Pancreas (tissue), 10 donors: Measurements from ENCODE around the gene USP10. TPM values are rescaled to one million over a fixed set of nuclear protein-coding genes. Genes with fewer than 3 reads are reported as not detected.

Experiments used
- ATAC-seq, 4 donors: fragments of 200-7000 bp; cut with Tn5 transposase; one replicate each; pipeline versions ENCODE4 v1.8.0 to v1.9.1; 2020; ENCODE audit warnings: mild to moderate bottlenecking in 4 of 4, moderate library complexity in 4 of 4
- DNase-seq, 6 donors: peaks; one replicate each; pipeline ENCODE4 v3.0.0-alpha.2; 2020
- FAIRE-seq: peaks from 2 replicates; lab custom pipeline; 2012; peaks lifted over from hg19 to GRCh38; lab: Jason Lieb, UNC
- H3K27ac ChIP-seq, 4 donors: fragments of 200-600 bp; sonication (generic); 1 replicate in 3 of 4; 2 replicates in 1 of 4; pipeline versions ENCODE4 v1.5.0 to v1.8.0; 2020
- H3K27me3 ChIP-seq, 4 donors: fragments of 200-600 bp; one replicate each; pipeline ENCODE4 v1.8.0; 2021
- H3K36me3 ChIP-seq, 3 donors: fragments of 200-600 bp; sonication (generic) in 1 of 3; one replicate each; pipeline versions ENCODE4 v1.5.0 to v1.8.0; 2020 to 2021
- H3K4me1 ChIP-seq, 3 donors: fragments of 200-600 bp; one replicate each; pipeline ENCODE4 v1.8.0; 2021
- H3K4me3 ChIP-seq, 4 donors: fragments of 200-600 bp; sonication (generic) in 2 of 4; one replicate each; pipeline versions ENCODE4 v1.5.0 to v1.8.0; 2020 to 2021
- H3K9me3 ChIP-seq, 4 donors: fragments of 200-600 bp; one replicate each; pipeline ENCODE4 v1.8.0; 2021
- WGBS, 2 donors: extraction: QIAGEN DNeasy Blood & Tissue Kit; methylation state at CpG; one replicate each; pipeline ENCODE4 v1.1.7; 2013; 5-methylcytosine and 5-hydroxymethylcytosine counted together
- intact Hi-C, 3 donors: fragments of 100-400 bp; cut with DNase I; formaldehyde crosslinking; loops; one replicate each; pipeline versions ENCODE4 v1.11.1 to v1.14.2; 2022
- polyA plus RNA-seq, 2 donors: library from polyadenylated mRNA; stranded (reverse); fragments of 200-250 nt; gene quantifications; one replicate each; pipeline ENCODE4 v1.2.3, GENCODE V29; 2013
- total RNA-seq, 6 donors: library from RNA; stranded (reverse); fragmentation: NEBNext Ultra II Directional in 4 of 6; extraction: Animal tissue kit (Norgen Biotek cat#: 25700) in 4 of 6; gene quantifications; one replicate each; pipeline versions ENCODE4 v1.2.1 to v1.2.4, GENCODE V29; 2021 to 2023
- TF ChIP-seq, protein P1 (sequence below), 4 donors: fragments of 200-600 bp; sonication (generic) in 3 of 4; IDR thresholded peaks; one replicate each; pipeline versions ENCODE4 v1.5.0 to v1.8.0; 2021; ENCODE audit warnings: antibody characterized with exemption in 4 of 4
- donor health status: healthy with polysubstance abuse.
- donor health status: DM: no; HTN: no; CAD: no; lungs with moderate emphysema.
- donor health status: DM: no; HTN: no; CAD: no.
- donor health status: control.
- donor health status: control.
- donor health status: Bipolar disorder and iron deficiency.
- donor health status: DM: yes; HTN: yes; CAD: no.
- donor health status: DM: no; HTN: no; CAD: no.
- donor health status: DM: no; HTN: no; CAD: no.
- donor health status: DM: yes; HTN: yes; CAD: no.

Gene USP10
- total and polyA plus RNA-seq, 8 donors = 11.4 to 40.6 (median 26.9) TPM

DNA sequence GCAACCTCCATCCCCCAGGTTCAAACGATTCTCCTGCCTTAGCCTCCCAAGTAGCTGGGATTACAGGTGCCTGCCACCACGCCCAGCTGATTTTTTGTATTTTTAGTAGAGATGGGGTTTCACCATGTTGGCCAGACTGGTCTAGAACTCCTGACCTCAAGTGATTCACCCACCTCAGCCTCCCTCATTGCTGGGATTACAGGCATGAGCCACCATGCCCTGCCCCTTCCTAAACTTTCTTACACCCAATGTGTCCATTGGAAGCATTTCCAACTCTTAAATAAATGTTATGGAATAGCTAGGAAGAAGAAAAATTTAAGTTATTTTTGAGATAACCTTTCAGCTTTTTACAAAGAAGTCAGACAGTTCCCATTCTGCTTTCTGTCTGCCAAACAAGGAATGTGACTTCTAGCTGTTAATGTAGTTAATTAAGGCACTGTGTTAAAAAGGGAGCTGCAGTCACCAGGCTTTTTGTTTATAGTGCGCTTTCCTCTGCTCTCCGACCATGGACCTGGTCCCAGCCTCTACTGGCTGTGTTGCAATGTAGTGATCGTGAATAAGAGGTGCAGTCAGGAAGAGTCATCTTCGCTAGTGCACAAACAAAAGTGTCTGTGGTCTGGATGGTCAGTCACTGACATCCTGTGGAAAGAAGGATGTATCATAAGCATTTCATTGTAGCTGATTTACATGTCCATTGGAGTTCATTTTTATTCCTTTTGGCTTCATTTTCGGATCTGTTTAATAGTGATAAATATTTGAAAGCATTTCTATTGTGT lies 39.7 kb downstream of the USP10 start:
- Histone ChIP-seq H3K4me1 (peaks cover 5 to 13% (median 7%) of the 10 kb centered on the region in 3 donors), H3K4me3 (no peak overlapping the region), H3K27ac (no peak overlapping the region), H3K9me3 (no peaks in the 10 kb centered on the region), H3K36me3 (no peaks in the 10 kb centered on the region), H3K27me3 (no peaks in the 10 kb centered on the region)
- WGBS, 2 donors = 88 to 91% methylated on average over 7 of the region's 7 CpGs
- intact Hi-C loops = loop anchor here in 1 of 3 donors (10.0 kb wide), 1 partner anchor 65 kb away; no protein-coding TSS in a partner anchor
- DNase-seq (no peak), FAIRE-seq (no peak), ATAC-seq (peak in 1 of 4 donors; percentile 4)
- TF ChIP-seq, protein P1, sequence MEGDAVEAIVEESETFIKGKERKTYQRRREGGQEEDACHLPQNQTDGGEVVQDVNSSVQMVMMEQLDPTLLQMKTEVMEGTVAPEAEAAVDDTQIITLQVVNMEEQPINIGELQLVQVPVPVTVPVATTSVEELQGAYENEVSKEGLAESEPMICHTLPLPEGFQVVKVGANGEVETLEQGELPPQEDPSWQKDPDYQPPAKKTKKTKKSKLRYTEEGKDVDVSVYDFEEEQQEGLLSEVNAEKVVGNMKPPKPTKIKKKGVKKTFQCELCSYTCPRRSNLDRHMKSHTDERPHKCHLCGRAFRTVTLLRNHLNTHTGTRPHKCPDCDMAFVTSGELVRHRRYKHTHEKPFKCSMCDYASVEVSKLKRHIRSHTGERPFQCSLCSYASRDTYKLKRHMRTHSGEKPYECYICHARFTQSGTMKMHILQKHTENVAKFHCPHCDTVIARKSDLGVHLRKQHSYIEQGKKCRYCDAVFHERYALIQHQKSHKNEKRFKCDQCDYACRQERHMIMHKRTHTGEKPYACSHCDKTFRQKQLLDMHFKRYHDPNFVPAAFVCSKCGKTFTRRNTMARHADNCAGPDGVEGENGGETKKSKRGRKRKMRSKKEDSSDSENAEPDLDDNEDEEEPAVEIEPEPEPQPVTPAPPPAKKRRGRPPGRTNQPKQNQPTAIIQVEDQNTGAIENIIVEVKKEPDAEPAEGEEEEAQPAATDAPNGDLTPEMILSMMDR (IDR thresholded peaks at IDR 0.05) = no peak

DNA sequence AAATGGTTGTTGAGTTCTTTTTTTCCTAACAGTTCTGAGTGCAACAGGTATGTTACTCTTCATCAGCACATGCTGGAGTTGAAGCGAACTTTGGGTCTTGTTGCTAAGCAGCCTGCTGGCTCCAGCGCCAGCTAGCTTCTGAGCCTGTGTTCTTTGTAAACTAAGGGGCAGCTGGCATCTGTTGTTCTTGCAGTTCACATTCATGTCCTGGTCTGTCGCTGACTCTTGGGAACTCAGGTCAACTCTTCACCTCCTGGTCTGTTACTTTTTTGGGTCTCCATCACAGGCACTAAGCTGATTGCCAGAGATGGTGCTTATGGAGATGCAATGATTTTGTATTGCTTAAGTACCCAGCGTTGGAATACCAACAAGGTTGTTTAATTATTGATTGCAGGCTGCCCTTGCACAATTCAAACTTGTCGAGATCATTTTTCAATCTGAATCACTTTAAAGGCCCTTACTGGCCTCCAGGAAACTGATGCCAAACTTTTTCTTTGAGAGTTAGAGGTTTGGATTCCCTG lies 40.9 kb downstream of the USP10 start:
- WGBS, 2 donors = 45 to 46% methylated on average over 5 of the region's 5 CpGs
- no peak for DNase-seq
- ATAC-seq = peak in 1 of 4 donors; percentile 6
- H3K4me3 ChIP-seq = no peak overlapping the region
- FAIRE-seq = no peak
- intact Hi-C loops = no loop called here
- no peak overlapping the region for H3K27ac ChIP-seq
- no peaks in the 10 kb centered on the region for H3K27me3 ChIP-seq
- TF ChIP-seq, protein P1 (IDR thresholded peaks at IDR 0.05) = no peak
- H3K9me3 ChIP-seq = no peaks in the 10 kb centered on the region
- no peaks in the 10 kb centered on the region for H3K36me3 ChIP-seq
- peaks cover 5 to 13% (median 7%) of the 10 kb centered on the region in 3 donors for H3K4me1 ChIP-seq

DNA sequence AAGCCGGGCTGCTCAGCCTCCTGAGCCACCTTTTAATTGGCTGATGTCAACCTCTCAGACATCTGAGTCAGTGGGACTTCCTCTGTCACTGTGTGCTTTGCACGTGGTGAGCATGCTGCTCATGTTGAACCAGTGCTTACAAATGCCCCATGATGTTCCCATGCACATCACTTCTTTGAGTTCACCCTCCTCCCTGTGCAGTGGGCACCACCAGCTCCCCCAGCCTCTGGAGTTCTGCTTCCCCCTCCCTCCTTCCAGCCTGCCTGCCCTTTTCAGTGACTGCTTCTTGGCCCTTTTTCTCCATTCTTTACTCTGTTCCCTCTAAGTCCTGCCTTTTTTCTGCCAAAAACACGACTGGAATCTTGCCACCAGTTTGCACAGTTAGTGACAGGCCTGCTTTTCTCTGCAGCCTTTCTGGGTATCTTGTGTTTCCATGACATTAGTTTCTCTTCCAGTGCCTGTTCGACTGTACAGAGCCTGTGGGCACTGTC lies 41.6 kb downstream of the USP10 start:
- H3K27ac ChIP-seq = no peak overlapping the region

DNA sequence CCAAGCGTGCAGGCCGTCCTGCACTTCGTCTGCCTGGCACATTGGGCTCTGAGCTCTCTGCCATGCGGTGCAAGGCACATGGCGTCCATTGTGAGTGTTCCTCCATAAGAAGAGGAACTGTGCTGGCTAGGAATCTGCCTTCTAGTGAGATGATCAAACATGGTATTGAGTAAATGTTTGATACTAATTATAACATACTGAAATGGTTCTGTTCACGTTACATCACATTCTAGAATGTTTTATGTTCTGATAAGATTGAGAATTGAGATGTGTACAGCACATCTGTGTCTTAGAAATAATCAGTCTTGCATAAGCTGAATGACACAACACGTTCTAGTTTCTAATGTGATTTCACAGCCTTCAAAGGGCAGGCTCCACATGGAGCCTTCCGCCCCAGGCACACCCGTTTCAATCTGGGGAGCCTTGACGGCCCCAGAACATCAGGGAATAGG lies 42.9 kb downstream of the USP10 start:
- DNase-seq (no peak), FAIRE-seq (no peak), ATAC-seq (no peak)
- Histone ChIP-seq H3K27ac (no peak overlapping the region), H3K4me1 (peaks cover 5 to 8% (median 7%) of the 10 kb centered on the region in 3 donors), H3K4me3 (no peak overlapping the region), H3K36me3 (no peaks in the 10 kb centered on the region), H3K9me3 (no peaks in the 10 kb centered on the region), H3K27me3 (no peaks in the 10 kb centered on the region)
- intact Hi-C loops = no loop called here
- TF ChIP-seq, protein P1 (IDR thresholded peaks at IDR 0.05) = no peak
- WGBS, 2 donors = 78 to 79% methylated on average over 10 of the region's 10 CpGs

More for the DNA sequence above, 41.6 kb downstream of the USP10 start:
- no peak for FAIRE-seq
- H3K4me1 ChIP-seq = peaks cover 5 to 10% (median 7%) of the 10 kb centered on the region in 3 donors
- peak in 1 of 4 donors; percentile 15 for ATAC-seq
- H3K4me3 ChIP-seq = no peak overlapping the region
- 35 to 43% methylated on average over 4 of the region's 4 CpGs for WGBS, 2 donors
- no peak for DNase-seq
- TF ChIP-seq, protein P1 (IDR thresholded peaks at IDR 0.05) = no peak
- no peaks in the 10 kb centered on the region for H3K36me3 ChIP-seq
- intact Hi-C loops = no loop called here
- no peaks in the 10 kb centered on the region for H3K9me3 ChIP-seq
- H3K27me3 ChIP-seq = no peaks in the 10 kb centered on the region
